SK-MEL-5 (cell line): ENCODE results near the gene RALGAPA1. TPM values are rescaled to one million over a fixed set of nuclear protein-coding genes. Genes with fewer than 3 reads are reported as not detected.
"Not testable (repeated sequence)": the region's sequence is repeated elsewhere in the genome, so short reads cannot be mapped to it uniquely, and the experiment has no call there.

Source experiments
- DNase-seq: peaks from one replicate; pipeline ENCODE4 v3.0.0-alpha.2; 2016; ENCODE audit warnings: low read depth, low spot score
- in situ Hi-C: cut with HindIII; loops from 2 replicates; pipeline ENCODE4 v1.10.0; 2016; ENCODE audit warnings: low sequenced_read_pairs, high pct_unique_total_duplicates, low pct_unique_long_range_greater_than_20kb
- polyA plus RNA-seq, 2 experiments: library from polyadenylated mRNA; depleted of rRNA; stranded (reverse); fragments of >200 nt; gene quantifications; 2 replicates each; pipeline ENCODE4 v1.2.3, GENCODE V29; 2015
- total RNA-seq: library from RNA; depleted of rRNA; stranded (reverse); fragments of >200 nt; shearing (Covaris generic); gene quantifications from 2 replicates; pipeline ENCODE4 v1.2.3, GENCODE V29; 2014; rRNA removed

The RALGAPA1 gene
- 17.0 and 18.7 TPM in 2 replicates for total RNA-seq
- polyA plus RNA-seq (2015; cell fraction: cytosol; rRNA removed), result 7.9 and 10.5 TPM in 2 replicates
- polyA plus RNA-seq (2015; cell fraction: nucleus; rRNA removed), result 51.9 and 52.8 TPM in 2 replicates

GRCh38 chr14:35808638-35809563 is at the start of gene RALGAPA1:
Gene RALGAPA1, minus strand, starts transcription at chr14:35809295. Its CDS starts 460 bp downstream, at chr14:35808835.
- in situ Hi-C loops, result not testable (repeated sequence)
- DNase-seq, result peak; percentile 96

GRCh38 chr14:35858521-35859209 is 49.6 kb upstream of the RALGAPA1 start:
- in situ Hi-C loops, result no loop called here
- no peak for DNase-seq

- in situ Hi-C loops, result no loop called here
- DNase-seq, result no peak
Observed at GRCh38 chr14:35855876-35856481, 46.9 kb upstream of the RALGAPA1 start.

GRCh38 chr14:35854696-35855270 is 45.7 kb upstream of the RALGAPA1 start:
- DNase-seq, result no peak
- in situ Hi-C loops, result no loop called here

GRCh38 chr14:35853225-35853624 is 44.1 kb upstream of the RALGAPA1 start:
- no peak for DNase-seq
- in situ Hi-C loops, result no loop called here

GRCh38 chr14:35851823-35852222 is 42.7 kb upstream of the RALGAPA1 start:
- in situ Hi-C loops, result no loop called here

GRCh38 chr14:35849122-35849521 is 40.0 kb upstream of the RALGAPA1 start:
- in situ Hi-C loops, result no loop called here
- DNase-seq, result no peak

More at GRCh38 chr14:35851823-35852222, 42.7 kb upstream of the RALGAPA1 start:
- no peak for DNase-seq

DNA sequence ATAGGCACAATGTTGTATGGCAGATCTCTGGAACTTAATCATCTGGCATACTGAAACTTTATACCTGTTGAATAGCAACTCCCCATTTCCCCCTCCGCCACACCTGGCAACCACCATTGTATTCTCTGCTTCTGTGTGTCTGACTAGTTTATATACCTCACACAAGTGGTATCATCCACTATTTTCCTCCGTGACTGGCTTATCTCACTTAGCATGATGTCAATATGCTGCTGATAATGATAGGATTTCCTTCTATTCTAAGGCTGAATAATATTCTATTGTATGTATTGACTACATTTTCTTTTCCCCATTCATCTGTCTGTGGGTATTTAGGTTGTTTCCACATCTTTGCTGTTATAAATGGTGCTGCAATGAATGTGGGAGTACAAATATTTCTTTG is 38.5 kb upstream of the RALGAPA1 start:
- in situ Hi-C loops, result no loop called here
- DNase-seq, result no peak

- DNase-seq, result no peak
- in situ Hi-C loops, result no loop called here
Observed at GRCh38 chr14:35844494-35844893, 35.4 kb upstream of the RALGAPA1 start.

DNA sequence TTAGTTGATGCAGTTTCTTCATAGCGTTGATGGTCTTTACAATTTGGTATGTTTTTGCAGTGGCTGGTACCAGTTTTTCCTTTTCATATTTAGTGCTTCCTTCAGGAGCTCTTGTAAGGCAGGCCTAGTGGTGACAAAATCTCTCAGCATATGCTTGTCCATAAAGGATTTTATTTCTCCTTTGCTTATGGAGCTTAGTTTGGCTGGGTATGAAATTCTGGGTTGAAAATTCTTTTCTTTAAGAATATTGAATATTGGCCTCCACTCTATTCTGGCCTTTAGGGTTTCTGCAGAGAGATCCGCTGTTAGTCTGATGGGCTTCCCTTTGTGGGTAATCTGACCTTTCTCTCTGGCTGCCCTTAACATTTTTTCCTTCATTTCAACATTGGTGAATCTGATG is 33.1 kb upstream of the RALGAPA1 start:
- DNase-seq, in situ Hi-C loops: not testable (repeated sequence)

GRCh38 chr14:35841704-35842103 is 32.6 kb upstream of the RALGAPA1 start:
- in situ Hi-C loops, DNase-seq: not testable (repeated sequence)

GRCh38 chr14:35835208-35835982 is 26.3 kb upstream of the RALGAPA1 start:
- in situ Hi-C loops, result no loop called here
- no peak for DNase-seq

- in situ Hi-C loops, result no loop called here
- DNase-seq, result no peak
Observed at GRCh38 chr14:35829449-35829848, 20.4 kb upstream of the RALGAPA1 start.

DNA sequence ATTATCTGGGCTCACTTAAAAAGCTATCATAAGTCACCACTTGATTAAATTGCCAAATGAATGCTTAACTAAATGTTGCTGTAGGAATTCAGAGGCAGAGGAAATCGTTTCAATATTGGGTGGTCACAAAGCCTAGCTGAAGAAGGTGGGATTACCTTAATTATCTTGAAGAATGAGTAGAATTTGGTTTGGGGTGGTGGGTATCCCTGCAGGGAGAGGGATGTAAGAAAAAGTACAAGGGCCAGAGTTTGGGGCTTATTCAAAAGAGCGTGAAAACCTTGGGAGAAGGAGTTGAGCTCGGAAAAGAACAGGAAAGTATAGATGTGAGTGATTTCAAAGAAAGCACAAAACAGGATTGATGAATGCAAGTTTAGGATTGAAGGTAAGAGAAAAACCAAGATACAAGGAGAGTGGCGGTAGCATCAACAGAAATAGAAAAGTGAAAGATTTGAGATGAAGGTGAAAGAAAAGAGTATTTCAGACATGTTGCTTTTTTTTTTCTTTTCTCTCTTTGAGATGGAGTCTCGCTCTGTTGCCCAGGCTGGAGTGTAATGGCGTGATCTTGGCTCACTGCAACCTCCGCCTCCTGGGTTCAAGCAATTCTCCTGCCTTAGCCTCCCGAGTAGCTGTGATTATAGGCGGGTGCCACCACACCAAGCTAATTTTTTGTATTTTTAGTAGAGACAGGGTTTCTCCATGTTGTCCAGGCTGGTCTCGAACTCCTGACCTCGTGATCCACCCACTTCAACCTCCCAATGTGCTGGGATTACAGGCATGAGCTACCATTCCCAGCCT is 18.8 kb upstream of the RALGAPA1 start:
- in situ Hi-C loops, result no loop called here
- DNase-seq, result no peak

- DNase-seq, result no peak
- in situ Hi-C loops, result no loop called here
Observed at GRCh38 chr14:35826952-35827416, 17.9 kb upstream of the RALGAPA1 start.

DNA sequence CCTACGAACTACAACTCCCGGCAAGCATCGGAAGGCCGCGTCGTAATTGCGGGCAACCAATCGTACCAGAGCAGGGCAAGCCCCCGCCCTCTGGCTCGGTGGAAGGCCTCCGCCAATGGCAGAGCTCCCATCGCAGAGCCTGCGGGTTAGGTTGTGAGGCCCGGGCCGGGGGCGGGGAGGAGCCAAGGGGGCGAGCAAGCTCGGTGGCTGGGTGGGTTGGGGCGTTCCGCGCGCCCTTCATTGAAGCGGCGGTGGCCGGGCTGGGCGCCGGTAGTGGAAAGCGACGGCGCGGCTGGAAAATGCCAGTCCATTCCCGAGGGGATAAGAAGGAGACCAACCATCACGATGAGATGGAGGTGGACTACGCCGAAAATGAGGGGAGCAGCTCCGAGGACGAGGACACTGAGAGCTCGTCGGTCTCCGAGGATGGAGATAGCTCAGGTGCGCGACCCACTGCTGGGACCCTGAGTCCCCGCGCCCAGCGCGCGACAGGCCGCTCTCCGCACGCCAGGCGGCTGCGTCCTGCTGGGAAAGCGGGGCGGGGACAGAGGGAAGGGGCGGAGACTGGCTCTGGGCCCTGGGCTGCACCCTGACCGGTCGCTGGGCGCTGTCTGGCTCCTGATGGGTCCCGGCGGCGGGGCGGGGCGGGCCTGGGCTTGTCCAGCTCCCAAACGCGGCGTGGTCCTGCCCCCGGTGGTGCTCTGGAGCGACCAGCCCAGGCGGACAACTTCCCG is 17.3 kb upstream of the RALGAPA1 start, which contains the start of gene BRMS1L:
Gene BRMS1L, plus strand, starts transcription at position 121 of the 734 bp plus-strand sequence. Its CDS starts 179 bp downstream, at position 300.
- in situ Hi-C loops, result no loop called here

More for the DNA sequence above, 17.3 kb upstream of the RALGAPA1 start, which contains the start of gene BRMS1L:
- DNase-seq, result peak; percentile 99
